Upper lobe of left lung (tissue), 6 donors: ENCODE data around the gene CDC34. TPM values are rescaled to one million over a fixed set of nuclear protein-coding genes. Genes with fewer than 3 reads are reported as not detected.

Experiments
- ATAC-seq, 2 donors: fragments of 200-7000 bp; cut with Tn5 transposase; one replicate each; pipeline ENCODE4 v1.9.1; 2022; ENCODE audit warnings: mild to moderate bottlenecking in 2 of 2, moderate library complexity in 2 of 2; ENCODE audit not compliant: low FRiP score in 2 of 2
- DNase-seq, 2 donors: peaks; one replicate each; pipeline ENCODE4 v3.0.0-alpha.2; 2019 to 2020
- H3K27ac ChIP-seq, 4 donors: fragments of 200-600 bp; sonication (generic); one replicate each; pipeline ENCODE4 v1.5.1; 2016 to 2019
- H3K27me3 ChIP-seq, 4 donors: fragments of 200-600 bp; sonication (generic); one replicate each; pipeline ENCODE4 v1.5.1; 2017 to 2019
- H3K36me3 ChIP-seq, 4 donors: fragments of 200-600 bp; sonication (generic); one replicate each; pipeline ENCODE4 v1.5.1; 2016 to 2019
- H3K4me1 ChIP-seq, 4 donors: fragments of 200-600 bp; sonication (generic); one replicate each; pipeline ENCODE4 v1.5.1; 2018 to 2019
- H3K4me3 ChIP-seq, 4 donors: fragments of 200-600 bp; sonication (generic); one replicate each; pipeline ENCODE4 v1.5.1; 2017 to 2019; ENCODE audit warnings: mild to moderate bottlenecking in 2 of 4, moderate library complexity in 1 of 4
- H3K9me3 ChIP-seq, 4 donors: fragments of 200-600 bp; sonication (generic); one replicate each; pipeline ENCODE4 v1.5.1; 2018 to 2019
- EP300 ChIP-seq, 4 donors: sonication (generic); formaldehyde crosslinking; IDR thresholded peaks; one replicate each; pipeline ENCODE4 v1.5.1; 2017; ENCODE audit warnings: antibody characterized with exemption in 4 of 4, control low read depth in 2 of 4
- POLR2A ChIP-seq, 4 donors: fragments of 450-650 bp; IDR thresholded peaks; one replicate each; pipeline ENCODE4 v1.5.1; 2016 to 2017; ENCODE audit warnings: antibody characterized with exemption in 4 of 4, mild to moderate bottlenecking in 2 of 4
- POLR2AphosphoS5 ChIP-seq, 2 donors: sonication (generic); formaldehyde crosslinking; IDR thresholded peaks; one replicate each; pipeline ENCODE4 v1.5.1; 2017; ENCODE audit warnings: antibody characterized with exemption in 2 of 2
- WGBS, 2 donors: methylation state at CpG; one replicate each; pipeline ENCODE4 v1.1.5; 2017 to 2018; 5-methylcytosine and 5-hydroxymethylcytosine counted together
- total RNA-seq, 6 donors: library from RNA; depleted of rRNA in 4 of 6; stranded (reverse); fragments of >200 nt in 4 of 6; gene quantifications; one replicate each; pipeline versions ENCODE4 v1.1.0 to v1.2.1, GENCODE V29; 2016 to 2021
- TF ChIP-seq, protein P1 (sequence below), 6 experiments: fragments of 450-650 bp in 4 of 6; fragments of 200-600 bp in 2 of 6; sonication (generic) in 2 of 6; IDR thresholded peaks; one replicate each; pipeline ENCODE4 v1.5.1; 2016 to 2019; ENCODE audit warnings: antibody characterized with exemption in 6 of 6
- donor health status: DM: no; HTN: no; CAD: no; lungs with moderate emphysema.
- donor health status: DM: no; HTN: yes; CAD: no; lungs with severe emphysema.

Gene CDC34
- total RNA-seq, 6 donors from 2014 or later, result 42.7 to 140 (median 52.4) TPM

DNA sequence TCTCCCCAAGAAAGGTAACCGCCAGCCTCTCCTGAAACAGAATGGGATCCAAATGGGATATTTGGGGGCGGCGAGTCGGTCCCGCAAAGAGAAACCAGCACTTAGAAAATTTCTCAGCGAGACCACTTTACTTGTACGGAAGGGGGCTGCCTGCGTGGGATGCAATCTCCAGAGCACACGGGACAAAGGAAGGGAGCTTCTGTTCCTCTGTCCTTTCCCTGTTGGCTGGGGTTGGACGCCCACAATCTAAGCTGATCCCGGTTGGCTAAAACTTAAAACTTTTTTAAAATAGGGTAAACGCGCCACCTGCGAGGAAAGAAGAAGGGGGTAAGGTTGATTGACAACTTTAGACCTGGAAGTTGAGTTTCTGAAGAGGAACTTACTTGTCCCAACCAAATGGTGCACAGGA lies 40.0 kb downstream of the CDC34 start:
- Histone ChIP-seq H3K9me3 (no peaks in the 10 kb centered on the region), H3K27ac (peak overlapping the region; percentile 86 to 96 (median 90)), H3K36me3 (no peaks in the 10 kb centered on the region), H3K4me3 (peak overlapping the region in 3 of 4 donors; percentile 97 to 99 (median 98)), H3K27me3 (no peaks in the 10 kb centered on the region), H3K4me1 (peaks cover 36 to 49% (median 41%) of the 10 kb centered on the region in 4 donors)
- TF ChIP-seq POLR2A (IDR thresholded peaks at IDR 0.05), result no peak
- TF ChIP-seq EP300 (IDR thresholded peaks at IDR 0.05), result no peak
- no peak for TF ChIP-seq POLR2AphosphoS5 (IDR thresholded peaks at IDR 0.05)
- TF ChIP-seq, protein P1, sequence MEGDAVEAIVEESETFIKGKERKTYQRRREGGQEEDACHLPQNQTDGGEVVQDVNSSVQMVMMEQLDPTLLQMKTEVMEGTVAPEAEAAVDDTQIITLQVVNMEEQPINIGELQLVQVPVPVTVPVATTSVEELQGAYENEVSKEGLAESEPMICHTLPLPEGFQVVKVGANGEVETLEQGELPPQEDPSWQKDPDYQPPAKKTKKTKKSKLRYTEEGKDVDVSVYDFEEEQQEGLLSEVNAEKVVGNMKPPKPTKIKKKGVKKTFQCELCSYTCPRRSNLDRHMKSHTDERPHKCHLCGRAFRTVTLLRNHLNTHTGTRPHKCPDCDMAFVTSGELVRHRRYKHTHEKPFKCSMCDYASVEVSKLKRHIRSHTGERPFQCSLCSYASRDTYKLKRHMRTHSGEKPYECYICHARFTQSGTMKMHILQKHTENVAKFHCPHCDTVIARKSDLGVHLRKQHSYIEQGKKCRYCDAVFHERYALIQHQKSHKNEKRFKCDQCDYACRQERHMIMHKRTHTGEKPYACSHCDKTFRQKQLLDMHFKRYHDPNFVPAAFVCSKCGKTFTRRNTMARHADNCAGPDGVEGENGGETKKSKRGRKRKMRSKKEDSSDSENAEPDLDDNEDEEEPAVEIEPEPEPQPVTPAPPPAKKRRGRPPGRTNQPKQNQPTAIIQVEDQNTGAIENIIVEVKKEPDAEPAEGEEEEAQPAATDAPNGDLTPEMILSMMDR (IDR thresholded peaks at IDR 0.05), result no peak
- DNase-seq (peak in 1 of 2 donors; percentile 52), ATAC-seq (peak in 1 of 2 donors; percentile 23)
- 0% methylated on average over 14 of the region's 14 CpGs for WGBS, 2 donors

DNA sequence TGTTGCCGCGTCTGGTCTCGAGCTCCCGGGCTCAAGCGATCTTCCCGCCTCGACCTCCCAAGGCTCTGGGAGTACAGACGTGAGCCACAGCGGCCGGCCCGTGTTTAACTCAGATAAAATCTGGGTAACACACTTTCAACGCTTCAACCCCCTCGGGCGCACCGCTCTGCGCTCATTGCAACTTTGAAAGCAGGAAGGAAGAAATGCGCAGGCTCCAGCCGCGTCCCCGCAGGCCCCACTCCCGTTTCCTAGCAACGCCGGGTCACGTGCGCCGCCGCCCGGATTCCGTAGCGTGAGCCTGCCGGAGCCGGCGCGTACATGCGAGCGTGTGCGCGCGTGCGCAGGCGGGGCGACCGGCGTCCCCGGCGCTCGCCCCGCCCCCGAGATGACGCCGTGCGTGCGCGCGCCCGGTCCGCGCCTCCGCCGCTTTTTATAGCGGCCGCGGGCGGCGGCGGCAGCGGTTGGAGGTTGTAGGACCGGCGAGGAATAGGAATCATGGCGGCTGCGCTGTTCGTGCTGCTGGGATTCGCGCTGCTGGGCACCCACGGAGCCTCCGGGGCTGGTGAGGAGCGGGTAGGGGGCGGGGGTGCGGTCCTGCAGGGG lies 40.7 kb downstream of the CDC34 start, which contains the start of gene BSG:
BSG (plus strand) TSS at position 457 of the 603 bp plus-strand sequence; CDS start at position 496, 39 bp downstream.
- Histone ChIP-seq H3K4me3 (peak within 1 kb of the TSS; percentile 66 to 99 (median 98)), H3K4me1 (peaks cover 36 to 53% (median 41%) of the 10 kb centered on the region in 4 donors), H3K27me3 (no peaks in the 10 kb centered on the region), H3K36me3 (no peaks in the 10 kb centered on the region), H3K9me3 (no peaks in the 10 kb centered on the region), H3K27ac (peak within 1 kb of the TSS; percentile 86 to 96 (median 90))
- DNase-seq (peak; percentile 99 to 100), ATAC-seq (peak; percentile 91 to 95)
- TF ChIP-seq POLR2AphosphoS5 (IDR thresholded peaks at IDR 0.05) (peak; percentile 63 to 97), EP300 (IDR thresholded peaks at IDR 0.05) (peak in 1 of 4 donors; percentile 34), POLR2A (IDR thresholded peaks at IDR 0.05) (peak in 3 of 4 donors; percentile 80 to 100 (median 97))
- TF ChIP-seq, protein P1 (IDR thresholded peaks at IDR 0.05), result peak in 3 of 6 experiments; percentile 15 to 44 (median 31)
- 0 to 1% methylated on average over 15 to 66 of the region's 79 CpGs for WGBS, 2 donors

DNA sequence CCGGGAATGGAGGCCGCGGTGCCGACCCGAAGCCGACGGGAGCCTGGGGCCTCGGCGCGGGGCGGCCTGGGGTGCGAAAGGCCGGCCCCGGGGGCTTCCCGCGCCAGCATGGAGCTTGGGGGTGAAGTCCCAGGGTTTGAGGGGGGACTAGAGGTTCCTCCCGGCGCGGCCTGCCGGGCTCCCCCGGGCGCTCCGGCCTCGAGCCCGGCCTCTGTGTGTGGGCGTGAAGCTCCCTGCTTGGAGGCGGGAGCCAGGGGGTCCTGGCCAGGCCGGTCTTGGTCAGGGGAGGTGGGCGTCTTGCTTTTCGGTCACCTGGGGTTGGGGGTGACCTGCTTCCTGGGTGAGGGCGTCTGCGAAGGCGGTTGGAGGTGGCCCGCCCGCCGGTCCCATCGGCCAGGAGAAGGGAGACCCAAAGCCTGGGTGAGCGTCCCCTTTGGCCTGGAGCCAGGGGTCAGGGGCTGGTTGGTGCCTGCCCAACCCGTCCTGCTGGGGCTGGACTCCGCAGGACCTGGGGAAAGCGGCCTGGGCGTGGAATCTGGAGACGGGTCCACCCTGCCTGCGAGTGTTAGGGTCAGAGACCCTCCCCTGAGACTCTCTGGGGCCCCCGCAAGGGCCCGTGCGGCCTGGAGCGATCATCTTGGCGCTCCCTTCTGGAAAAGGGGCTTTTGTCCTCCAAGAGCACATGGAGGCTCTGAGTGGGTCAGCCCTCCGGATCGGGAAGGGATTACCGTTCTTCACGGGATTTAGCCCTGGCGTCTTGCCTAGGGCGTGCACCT lies 41.4 kb downstream of the CDC34 start:
- ATAC-seq (peak; percentile 21 to 45), DNase-seq (peak in 1 of 2 donors; percentile 62)
- Histone ChIP-seq H3K4me1 (peaks cover 36 to 60% (median 41%) of the 10 kb centered on the region in 4 donors), H3K27ac (peak overlapping the region; percentile 86 to 96 (median 90)), H3K27me3 (no peaks in the 10 kb centered on the region), H3K9me3 (no peaks in the 10 kb centered on the region), H3K36me3 (peaks cover 0 to 7% (median 2%) of the 10 kb centered on the region in 4 donors), H3K4me3 (peak overlapping the region; percentile 66 to 99 (median 98))
- 0% methylated on average over 51 of the region's 55 CpGs; no CpG with 5 or more reads in 1 of the 2 donors for WGBS, 2 donors
- no peak for TF ChIP-seq POLR2AphosphoS5 (IDR thresholded peaks at IDR 0.05)
- no peak for TF ChIP-seq EP300 (IDR thresholded peaks at IDR 0.05)
- TF ChIP-seq, protein P1 (IDR thresholded peaks at IDR 0.05), result no peak
- no peak for TF ChIP-seq POLR2A (IDR thresholded peaks at IDR 0.05)

- WGBS, 2 donors, result 0 to 2% methylated on average over 1 to 15 of the region's 15 CpGs
- Histone ChIP-seq H3K27me3 (no peaks in the 10 kb centered on the region), H3K4me1 (peaks cover 36 to 62% (median 41%) of the 10 kb centered on the region in 4 donors), H3K36me3 (peaks cover 0 to 12% (median 5%) of the 10 kb centered on the region in 4 donors), H3K4me3 (peak overlapping the region; percentile 66 to 99 (median 98)), H3K9me3 (no peaks in the 10 kb centered on the region), H3K27ac (peak overlapping the region in 2 of 4 donors; percentile 90 to 96)
- TF ChIP-seq, protein P1 (IDR thresholded peaks at IDR 0.05), result peak in 2 of 6 experiments; percentile 12 to 18
- no peak for TF ChIP-seq POLR2A (IDR thresholded peaks at IDR 0.05)
- DNase-seq (no peak), ATAC-seq (no peak)
Measured at GRCh38 chr19:573519-573825, 41.9 kb downstream of the CDC34 start.
